Neural cell (in vitro differentiated cells): ENCODE results near the gene SGIP1. TPM values are rescaled to one million over a fixed set of nuclear protein-coding genes. Genes with fewer than 3 reads are reported as not detected.

Experiments used
- H2AFZ ChIP-seq: fragments of 200-600, 300-800 bp; sonication (generic), shearing (Covaris generic); 2 replicates; pipeline ENCODE4 v1.6.0; 2014; ENCODE audit warnings: low read depth, mild to moderate bottlenecking, antibody characterized with exemption, low read length, moderate library complexity
- H3F3A ChIP-seq: fragments of 200-600 bp; shearing (Covaris generic); 2 replicates; pipeline ENCODE4 v1.6.1; 2016; ENCODE audit warnings: mild to moderate bottlenecking, moderate library complexity, mixed read lengths, antibody characterized with exemption, low read length; ENCODE audit not compliant: insufficient read depth, poor library complexity, severe bottlenecking
- H3K27ac ChIP-seq: fragments of 200-600, 300-800 bp; sonication (generic), shearing (Covaris generic); 2 replicates; pipeline ENCODE4 v1.5.1; 2014; ENCODE audit warnings: mild to moderate bottlenecking, low read length, moderate library complexity
- H3K27me3 ChIP-seq: fragments of 300-800, 200-600 bp; sonication (generic), shearing (Covaris generic); 2 replicates; pipeline ENCODE4 v1.6.0; 2014; ENCODE audit warnings: mild to moderate bottlenecking, low read depth, low read length, moderate library complexity; ENCODE audit not compliant: insufficient read depth
- H3K36me3 ChIP-seq: fragments of 300-800, 200-600 bp; sonication (generic), shearing (Covaris generic); 2 replicates; pipeline ENCODE4 v1.5.1; 2014; ENCODE audit warnings: mild to moderate bottlenecking, antibody characterized with exemption, low read length, moderate library complexity; ENCODE audit not compliant: insufficient read depth
- H3K4me2 ChIP-seq: fragments of 300-800, 200-600 bp; sonication (generic), shearing (Covaris generic); 2 replicates; pipeline ENCODE4 v1.6.0; 2014; ENCODE audit warnings: mild to moderate bottlenecking, low read length
- H3K4me3 ChIP-seq: fragments of 300-800, 200-600 bp; sonication (generic), shearing (Covaris generic); 2 replicates; pipeline ENCODE4 v1.5.1; 2014; ENCODE audit warnings: mild to moderate bottlenecking, low read length, moderate library complexity
- H3K79me2 ChIP-seq: fragments of 200-600 bp; shearing (Covaris generic); replicated peaks from 2 replicates; pipeline ENCODE4 v1.6.0; 2014; ENCODE audit warnings: mild to moderate bottlenecking, low read length, moderate library complexity; ENCODE audit not compliant: insufficient read depth
- H3K9ac ChIP-seq: fragments of 300-800, 200-600 bp; sonication (generic), shearing (Covaris generic); 2 replicates; pipeline ENCODE4 v1.6.1; 2016; ENCODE audit warnings: mild to moderate bottlenecking, low read length, mixed read lengths
- H3K9me2 ChIP-seq: fragments of 200-600 bp; shearing (Covaris generic); 2 replicates; pipeline ENCODE4 v1.6.1; 2016; ENCODE audit warnings: mild to moderate bottlenecking, low read length, mixed read lengths; ENCODE audit not compliant: insufficient read depth
- H3K9me3 ChIP-seq: fragments of 200-600, 300-800 bp; sonication (generic), shearing (Covaris generic); 2 replicates; pipeline ENCODE4 v1.6.1; 2016; ENCODE audit warnings: mild to moderate bottlenecking, mixed run types, low read length, moderate library complexity, mixed read lengths
- H4K20me1 ChIP-seq: fragments of 200-600 bp; shearing (Covaris generic); 2 replicates; pipeline ENCODE4 v1.6.1; 2016; ENCODE audit warnings: mild to moderate bottlenecking, mixed run types; ENCODE audit not compliant: insufficient read depth
- EP300 ChIP-seq: fragments of 450-650 bp; conservative IDR thresholded peaks from 2 replicates; pipeline ENCODE4 v1.6.1; 2014; ENCODE audit warnings: antibody characterized with exemption, mild to moderate bottlenecking, moderate library complexity; ENCODE audit not compliant: poor library complexity, severe bottlenecking
- EZH2 ChIP-seq: fragments of 200-600, 300-800 bp; shearing (Covaris generic), sonication (generic); IDR thresholded peaks from 2 replicates; pipeline ENCODE4 v1.6.1; 2014; ENCODE audit warnings: antibody characterized with exemption, low read length, borderline replicate concordance, mild to moderate bottlenecking; ENCODE audit not compliant: insufficient read depth, poor library complexity, severe bottlenecking
- MXI1 ChIP-seq: fragments of 450-650 bp; conservative IDR thresholded peaks from 2 replicates; pipeline ENCODE4 v1.6.1; 2014; ENCODE audit warnings: antibody characterized with exemption, mild to moderate bottlenecking; ENCODE audit not compliant: poor library complexity, severe bottlenecking
- POLR2AphosphoS5 ChIP-seq: IDR thresholded peaks from 2 replicates; pipeline ENCODE4 v1.6.1; 2012
- RAD21 ChIP-seq: fragments of 450-650 bp; conservative IDR thresholded peaks from 2 replicates; pipeline ENCODE4 v1.6.1; 2014; ENCODE audit warnings: antibody characterized with exemption, mild to moderate bottlenecking, moderate library complexity
- SMC3 ChIP-seq: fragments of 450-650 bp; conservative IDR thresholded peaks from 2 replicates; pipeline ENCODE4 v1.6.1; 2014; ENCODE audit warnings: antibody characterized with exemption, mild to moderate bottlenecking, moderate library complexity; ENCODE audit not compliant: poor library complexity
- TAF1 ChIP-seq: IDR thresholded peaks from 2 replicates; pipeline ENCODE4 v1.6.1; 2012; ENCODE audit warnings: low read depth
- polyA plus RNA-seq: library from polyadenylated mRNA; depleted of rRNA; stranded (reverse); fragments of >200 nt; gene quantifications from 2 replicates; pipeline ENCODE4 v1.2.3, GENCODE V29; 2014
- TF ChIP-seq, protein P1 (sequence below): IDR thresholded peaks from 2 replicates; pipeline ENCODE4 v1.6.1; 2012; ENCODE audit warnings: borderline replicate concordance
- TF ChIP-seq, protein P2 (sequence below): fragments of 450-650 bp; IDR thresholded peaks from 2 replicates; pipeline ENCODE4 v1.5.1; 2014; ENCODE audit warnings: antibody characterized with exemption, mild to moderate bottlenecking, moderate library complexity; ENCODE audit not compliant: poor library complexity, severe bottlenecking

Gene SGIP1
- polyA plus RNA-seq, 1 donor from 2014 or later = 50.5 TPM

DNA sequence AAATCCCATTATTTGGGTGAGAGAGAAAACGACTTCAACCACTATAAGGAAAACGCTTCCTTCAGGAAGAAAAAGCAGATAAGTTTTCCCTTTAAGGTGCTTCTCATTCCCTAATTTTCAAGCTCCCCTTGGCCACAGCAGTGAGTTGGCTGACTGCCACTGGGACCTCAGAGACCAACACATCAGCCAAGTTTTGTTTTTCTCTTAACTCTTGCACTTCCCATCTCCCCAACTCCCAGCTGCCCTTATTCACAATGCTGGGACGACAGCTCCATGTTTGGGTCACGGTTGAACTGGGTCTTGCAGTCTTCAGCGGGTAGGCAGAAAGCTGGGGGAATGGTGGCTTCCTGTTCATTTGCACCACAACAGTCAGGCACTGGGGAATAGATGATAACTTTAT is 18.9 kb downstream of the SGIP1 start:
- TF ChIP-seq TAF1 = no peak
- TF ChIP-seq MXI1 = no peak
- TF ChIP-seq, protein P1, sequence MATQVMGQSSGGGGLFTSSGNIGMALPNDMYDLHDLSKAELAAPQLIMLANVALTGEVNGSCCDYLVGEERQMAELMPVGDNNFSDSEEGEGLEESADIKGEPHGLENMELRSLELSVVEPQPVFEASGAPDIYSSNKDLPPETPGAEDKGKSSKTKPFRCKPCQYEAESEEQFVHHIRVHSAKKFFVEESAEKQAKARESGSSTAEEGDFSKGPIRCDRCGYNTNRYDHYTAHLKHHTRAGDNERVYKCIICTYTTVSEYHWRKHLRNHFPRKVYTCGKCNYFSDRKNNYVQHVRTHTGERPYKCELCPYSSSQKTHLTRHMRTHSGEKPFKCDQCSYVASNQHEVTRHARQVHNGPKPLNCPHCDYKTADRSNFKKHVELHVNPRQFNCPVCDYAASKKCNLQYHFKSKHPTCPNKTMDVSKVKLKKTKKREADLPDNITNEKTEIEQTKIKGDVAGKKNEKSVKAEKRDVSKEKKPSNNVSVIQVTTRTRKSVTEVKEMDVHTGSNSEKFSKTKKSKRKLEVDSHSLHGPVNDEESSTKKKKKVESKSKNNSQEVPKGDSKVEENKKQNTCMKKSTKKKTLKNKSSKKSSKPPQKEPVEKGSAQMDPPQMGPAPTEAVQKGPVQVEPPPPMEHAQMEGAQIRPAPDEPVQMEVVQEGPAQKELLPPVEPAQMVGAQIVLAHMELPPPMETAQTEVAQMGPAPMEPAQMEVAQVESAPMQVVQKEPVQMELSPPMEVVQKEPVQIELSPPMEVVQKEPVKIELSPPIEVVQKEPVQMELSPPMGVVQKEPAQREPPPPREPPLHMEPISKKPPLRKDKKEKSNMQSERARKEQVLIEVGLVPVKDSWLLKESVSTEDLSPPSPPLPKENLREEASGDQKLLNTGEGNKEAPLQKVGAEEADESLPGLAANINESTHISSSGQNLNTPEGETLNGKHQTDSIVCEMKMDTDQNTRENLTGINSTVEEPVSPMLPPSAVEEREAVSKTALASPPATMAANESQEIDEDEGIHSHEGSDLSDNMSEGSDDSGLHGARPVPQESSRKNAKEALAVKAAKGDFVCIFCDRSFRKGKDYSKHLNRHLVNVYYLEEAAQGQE = no peak
- TF ChIP-seq, protein P2, sequence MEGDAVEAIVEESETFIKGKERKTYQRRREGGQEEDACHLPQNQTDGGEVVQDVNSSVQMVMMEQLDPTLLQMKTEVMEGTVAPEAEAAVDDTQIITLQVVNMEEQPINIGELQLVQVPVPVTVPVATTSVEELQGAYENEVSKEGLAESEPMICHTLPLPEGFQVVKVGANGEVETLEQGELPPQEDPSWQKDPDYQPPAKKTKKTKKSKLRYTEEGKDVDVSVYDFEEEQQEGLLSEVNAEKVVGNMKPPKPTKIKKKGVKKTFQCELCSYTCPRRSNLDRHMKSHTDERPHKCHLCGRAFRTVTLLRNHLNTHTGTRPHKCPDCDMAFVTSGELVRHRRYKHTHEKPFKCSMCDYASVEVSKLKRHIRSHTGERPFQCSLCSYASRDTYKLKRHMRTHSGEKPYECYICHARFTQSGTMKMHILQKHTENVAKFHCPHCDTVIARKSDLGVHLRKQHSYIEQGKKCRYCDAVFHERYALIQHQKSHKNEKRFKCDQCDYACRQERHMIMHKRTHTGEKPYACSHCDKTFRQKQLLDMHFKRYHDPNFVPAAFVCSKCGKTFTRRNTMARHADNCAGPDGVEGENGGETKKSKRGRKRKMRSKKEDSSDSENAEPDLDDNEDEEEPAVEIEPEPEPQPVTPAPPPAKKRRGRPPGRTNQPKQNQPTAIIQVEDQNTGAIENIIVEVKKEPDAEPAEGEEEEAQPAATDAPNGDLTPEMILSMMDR = no peak
- no peak for TF ChIP-seq SMC3
- TF ChIP-seq EP300 = no peak
- TF ChIP-seq RAD21 = no peak
- TF ChIP-seq POLR2AphosphoS5 = no peak
- no peak for TF ChIP-seq EZH2
- Histone ChIP-seq H4K20me1 (no peaks in the 10 kb centered on the region), H3K9ac (no peak overlapping the region), H3K79me2 (peaks cover 2% of the 10 kb centered on the region), H3K27ac (no peak overlapping the region), H3K36me3 (no peaks in the 10 kb centered on the region), H3K4me3 (no peak overlapping the region), H3K9me3 (no peaks in the 10 kb centered on the region), H3K27me3 (no peaks in the 10 kb centered on the region), H2AFZ (no peak overlapping the region), H3F3A (no peaks in the 10 kb centered on the region), H3K9me2 (no peaks in the 10 kb centered on the region), H3K4me2 (no peak overlapping the region)

DNA sequence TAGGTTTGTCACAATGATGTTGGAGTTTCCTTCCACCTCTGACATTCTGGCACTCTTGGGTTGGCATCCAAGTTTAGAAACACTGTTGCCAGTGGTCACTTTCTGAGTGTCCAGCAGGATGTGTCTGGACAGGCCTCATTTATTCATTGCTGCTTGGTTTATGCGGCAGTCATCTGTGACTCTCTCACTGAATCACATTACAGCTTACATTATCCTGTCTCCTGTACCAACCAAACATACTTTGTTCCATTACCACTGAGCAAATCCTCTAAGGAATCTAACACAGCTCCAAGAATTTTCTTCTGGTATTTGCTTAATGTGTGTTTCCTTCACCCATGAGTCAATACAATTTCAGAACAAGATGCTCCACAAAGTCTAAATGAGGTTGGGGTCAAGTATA is 19.9 kb downstream of the SGIP1 start:
- H3K79me2 ChIP-seq = no peaks in the 10 kb centered on the region
- TF ChIP-seq RAD21 (no peak), TAF1 (no peak), POLR2AphosphoS5 (no peak), SMC3 (no peak), EZH2 (no peak), MXI1 (no peak), EP300 (no peak)
- TF ChIP-seq, protein P2 = no peak
- TF ChIP-seq, protein P1 = no peak
- H3F3A ChIP-seq = no peaks in the 10 kb centered on the region
- H3K36me3 ChIP-seq = no peaks in the 10 kb centered on the region
- H3K4me2 ChIP-seq = no peak overlapping the region
- H2AFZ ChIP-seq = no peak overlapping the region
- no peak overlapping the region for H3K4me3 ChIP-seq
- H4K20me1 ChIP-seq = no peaks in the 10 kb centered on the region
- no peaks in the 10 kb centered on the region for H3K9me2 ChIP-seq
- H3K27ac ChIP-seq = no peak overlapping the region
- H3K9ac ChIP-seq = no peak overlapping the region
- H3K27me3 ChIP-seq = no peaks in the 10 kb centered on the region
- H3K9me3 ChIP-seq = no peaks in the 10 kb centered on the region
